ENCODE measurements around the gene LMTK3.
A peak's percentile ranks its signal among the peaks of the same experiment; 100 is the strongest.

The LMTK3 gene

GRCh38 chr19:48451624-48452023 lies 60.0 kb downstream of the LMTK3 start:
- Histone ChIP-seq H3K9me3 (no peaks in the 10 kb centered on the region), H3K36me3 (peaks cover 76% of the 10 kb centered on the region), H3K4me1 (no peaks in the 10 kb centered on the region), H3K4me3 (ENCODE audit: low read depth, low read length) (no peak overlapping the region), H3K27me3 (no peaks in the 10 kb centered on the region)
- no peak for DNase-seq
- no peak for TF ChIP-seq CTCF (IDR thresholded peaks at IDR 0.05; ENCODE audit: low read depth, low read length)

- no peak for TF ChIP-seq CTCF (IDR thresholded peaks at IDR 0.05; ENCODE audit: low read depth, low read length)
- DNase-seq: no peak
- Histone ChIP-seq H3K4me3 (ENCODE audit: low read depth, low read length) (no peak overlapping the region), H3K27me3 (no peaks in the 10 kb centered on the region), H3K36me3 (peaks cover 69% of the 10 kb centered on the region), H3K9me3 (no peaks in the 10 kb centered on the region), H3K4me1 (no peaks in the 10 kb centered on the region)
Observed at GRCh38 chr19:48450863-48451262, 60.8 kb downstream of the LMTK3 start.

GRCh38 chr19:48450441-48450840 lies 61.2 kb downstream of the LMTK3 start:
- DNase-seq: no peak
- no peak for TF ChIP-seq CTCF (IDR thresholded peaks at IDR 0.05; ENCODE audit: low read depth, low read length)
- H3K27me3 ChIP-seq: no peaks in the 10 kb centered on the region
- no peaks in the 10 kb centered on the region for H3K4me1 ChIP-seq
- peaks cover 65% of the 10 kb centered on the region for H3K36me3 ChIP-seq
- no peak overlapping the region for H3K4me3 ChIP-seq (ENCODE audit: low read depth, low read length)
- no peaks in the 10 kb centered on the region for H3K9me3 ChIP-seq

GRCh38 chr19:48448563-48448962 lies 63.1 kb downstream of the LMTK3 start:
- H3K27me3 ChIP-seq: peaks cover 12% of the 10 kb centered on the region
- no peak for TF ChIP-seq CTCF (IDR thresholded peaks at IDR 0.05; ENCODE audit: low read depth, low read length)

GRCh38 chr19:48446579-48446978 lies 65.1 kb downstream of the LMTK3 start:
- Histone ChIP-seq H3K36me3 (peaks cover 42% of the 10 kb centered on the region), H3K4me3 (ENCODE audit: low read depth, low read length) (peak overlapping the region; percentile 99), H3K4me1 (peaks cover 5% of the 10 kb centered on the region; the same call in 1 of the 2 replicates), H3K27me3 (peaks cover 31% of the 10 kb centered on the region), H3K9me3 (no peaks in the 10 kb centered on the region; the same call in 1 of the 2 replicates)
- no peak for DNase-seq
- no peak for TF ChIP-seq CTCF (IDR thresholded peaks at IDR 0.05; ENCODE audit: low read depth, low read length)

More at GRCh38 chr19:48448563-48448962, 63.1 kb downstream of the LMTK3 start:
- no peak overlapping the region for H3K4me3 ChIP-seq (ENCODE audit: low read depth, low read length)
- peaks cover 5% of the 10 kb centered on the region; the same call in 1 of the 2 replicates for H3K4me1 ChIP-seq
- peaks cover 60% of the 10 kb centered on the region for H3K36me3 ChIP-seq
- no peak for DNase-seq
- H3K9me3 ChIP-seq: no peaks in the 10 kb centered on the region

- DNase-seq: peak; percentile 91
- H3K9me3 ChIP-seq: no peaks in the 10 kb centered on the region; the same call in 1 of the 2 replicates
- peak within 1 kb of the TSS; percentile 99 for H3K4me3 ChIP-seq (ENCODE audit: low read depth, low read length)
- H3K4me1 ChIP-seq: peaks cover 5% of the 10 kb centered on the region; the same call in 1 of the 2 replicates
- peaks cover 35% of the 10 kb centered on the region for H3K36me3 ChIP-seq
- H3K27me3 ChIP-seq: peaks cover 34% of the 10 kb centered on the region
- TF ChIP-seq CTCF (IDR thresholded peaks at IDR 0.05; ENCODE audit: low read depth, low read length): peak; percentile 19; the same call in 1 of the 2 replicates
Observed at GRCh38 chr19:48445606-48446481, 65.8 kb downstream of the LMTK3 start, which contains the start of gene GRWD1. TSS of gene GRWD1 (plus strand) at chr19:48445983. CDS start at chr19:48446006, 23 bp downstream.

All from BE2C (cell line).